HEK293 (cell line): Measurements from ENCODE around the gene IFIH1.
A peak's percentile ranks its signal among the peaks of the same experiment; 100 is the strongest.

Experiments used
- GLIS1 ChIP-seq: fragments of 450-650 bp; formaldehyde crosslinking; IDR thresholded peaks from 2 replicates; pipeline ENCODE4 v1.5.1; 2016; ENCODE audit warnings: missing biosample characterization, missing genetic modification characterization
- GLIS2 ChIP-seq: fragments of 450-650 bp; formaldehyde crosslinking; IDR thresholded peaks from 2 replicates; pipeline ENCODE4 v1.5.1; 2016; ENCODE audit warnings: missing biosample characterization, missing genetic modification characterization
- IKZF3 ChIP-seq: fragments of 450-650 bp; IDR thresholded peaks from 2 replicates; pipeline ENCODE4 v1.5.0; 2018; ENCODE audit warnings: missing biosample characterization, mild to moderate bottlenecking, missing genetic modification characterization, moderate library complexity
- PRDM6 ChIP-seq: fragments of 450-650 bp; formaldehyde crosslinking; IDR thresholded peaks from 2 replicates; pipeline ENCODE4 v1.5.1; 2017; ENCODE audit warnings: missing biosample characterization, missing genetic modification characterization
- SCRT1 ChIP-seq: fragments of 450-650 bp; formaldehyde crosslinking; IDR thresholded peaks from 2 replicates; pipeline ENCODE4 v1.5.1; 2016; ENCODE audit warnings: missing biosample characterization, missing genetic modification characterization, borderline replicate concordance
- TRIM28 ChIP-seq: IDR thresholded peaks from 2 replicates; pipeline ENCODE4 v1.6.1; 2011; ENCODE audit warnings: low read length, control low read depth, borderline replicate concordance
- ZBTB48 ChIP-seq: fragments of 450-650 bp; formaldehyde crosslinking; IDR thresholded peaks from 2 replicates; pipeline ENCODE4 v1.5.1; 2016; ENCODE audit warnings: missing biosample characterization, missing genetic modification characterization
- ZBTB8A ChIP-seq: fragments of 450-650 bp; formaldehyde crosslinking; IDR thresholded peaks from 2 replicates; pipeline ENCODE4 v1.5.1; 2016; ENCODE audit warnings: missing biosample characterization, missing genetic modification characterization
- ZEB2 ChIP-seq: fragments of 450-650 bp; formaldehyde crosslinking; IDR thresholded peaks from 2 replicates; pipeline ENCODE4 v1.5.1; 2016; ENCODE audit warnings: missing biosample characterization, missing genetic modification characterization
- ZFP3 ChIP-seq: fragments of 450-650 bp; formaldehyde crosslinking; IDR thresholded peaks from 2 replicates; pipeline ENCODE4 v1.5.1; 2016; ENCODE audit warnings: low read depth, missing biosample characterization, missing genetic modification characterization
- ZNF121 ChIP-seq: fragments of 450-650 bp; formaldehyde crosslinking; IDR thresholded peaks from 2 replicates; pipeline ENCODE4 v1.5.1; 2016; ENCODE audit warnings: missing biosample characterization, missing genetic modification characterization
- ZNF133 ChIP-seq: fragments of 450-650 bp; formaldehyde crosslinking; IDR thresholded peaks from 2 replicates; pipeline ENCODE4 v1.5.1; 2016; ENCODE audit warnings: missing biosample characterization, missing genetic modification characterization
- ZNF169 ChIP-seq: fragments of 450-650 bp; formaldehyde crosslinking; IDR thresholded peaks from 2 replicates; pipeline ENCODE4 v1.5.1; 2016; ENCODE audit warnings: missing biosample characterization, missing genetic modification characterization
- ZNF211 ChIP-seq: fragments of 450-650 bp; formaldehyde crosslinking; IDR thresholded peaks from 2 replicates; pipeline ENCODE4 v1.5.1; 2016; ENCODE audit warnings: low read depth, missing biosample characterization, missing genetic modification characterization
- ZNF223 ChIP-seq: fragments of 450-650 bp; formaldehyde crosslinking; IDR thresholded peaks from 2 replicates; pipeline ENCODE4 v1.5.1; 2016; ENCODE audit warnings: missing biosample characterization, missing genetic modification characterization
- ZNF23 ChIP-seq: fragments of 450-650 bp; formaldehyde crosslinking; IDR thresholded peaks from 2 replicates; pipeline ENCODE4 v1.5.1; 2016; ENCODE audit warnings: missing biosample characterization, missing genetic modification characterization, borderline replicate concordance
- ZNF266 ChIP-seq: fragments of 450-650 bp; formaldehyde crosslinking; IDR thresholded peaks from 2 replicates; pipeline ENCODE4 v1.5.1; 2016; ENCODE audit warnings: missing biosample characterization, missing genetic modification characterization, low read depth
- ZNF302 ChIP-seq: fragments of 450-650 bp; formaldehyde crosslinking; IDR thresholded peaks from 2 replicates; pipeline ENCODE4 v1.5.1; 2016; ENCODE audit warnings: missing biosample characterization, missing genetic modification characterization, low read depth
- ZNF324 ChIP-seq: fragments of 450-650 bp; formaldehyde crosslinking; IDR thresholded peaks from 2 replicates; pipeline ENCODE4 v1.5.1; 2016; ENCODE audit warnings: missing biosample characterization, missing genetic modification characterization
- ZNF335 ChIP-seq: fragments of 450-650 bp; formaldehyde crosslinking; conservative IDR thresholded peaks from 2 replicates; pipeline ENCODE4 v1.5.1; 2016; ENCODE audit warnings: missing biosample characterization, missing genetic modification characterization
- ZNF350 ChIP-seq: fragments of 450-650 bp; formaldehyde crosslinking; IDR thresholded peaks from 2 replicates; pipeline ENCODE4 v1.5.0; 2017; ENCODE audit warnings: missing biosample characterization, mild to moderate bottlenecking, missing genetic modification characterization
- ZNF416 ChIP-seq: fragments of 450-650 bp; formaldehyde crosslinking; IDR thresholded peaks from 2 replicates; pipeline ENCODE4 v1.5.1; 2016; ENCODE audit warnings: missing biosample characterization, missing genetic modification characterization
- ZNF501 ChIP-seq: fragments of 450-650 bp; formaldehyde crosslinking; IDR thresholded peaks from 2 replicates; pipeline ENCODE4 v1.5.1; 2016; ENCODE audit warnings: missing biosample characterization, missing genetic modification characterization
- ZNF530 ChIP-seq: fragments of 450-650 bp; formaldehyde crosslinking; IDR thresholded peaks from 2 replicates; pipeline ENCODE4 v1.5.1; 2016; ENCODE audit warnings: low read depth, missing biosample characterization, missing genetic modification characterization
- ZNF549 ChIP-seq: fragments of 450-650 bp; IDR thresholded peaks from 2 replicates; pipeline ENCODE4 v1.5.1; 2018; ENCODE audit warnings: missing biosample characterization, missing genetic modification characterization, mild to moderate bottlenecking, inconsistent platforms, moderate library complexity
- ZNF610 ChIP-seq: fragments of 450-650 bp; formaldehyde crosslinking; IDR thresholded peaks from 2 replicates; pipeline ENCODE4 v1.5.1; 2016; ENCODE audit warnings: missing biosample characterization, missing genetic modification characterization, borderline replicate concordance
- ZNF623 ChIP-seq: fragments of 450-650 bp; formaldehyde crosslinking; IDR thresholded peaks from 2 replicates; pipeline ENCODE4 v1.5.1; 2016; ENCODE audit warnings: missing biosample characterization, missing genetic modification characterization
- ZNF664 ChIP-seq: fragments of 450-650 bp; formaldehyde crosslinking; IDR thresholded peaks from 2 replicates; pipeline ENCODE4 v1.5.1; 2016; ENCODE audit warnings: missing biosample characterization, missing genetic modification characterization
- ZNF843 ChIP-seq: fragments of 450-650 bp; formaldehyde crosslinking; IDR thresholded peaks from 2 replicates; pipeline ENCODE4 v1.5.1; 2016; ENCODE audit warnings: missing biosample characterization, missing genetic modification characterization
- TF ChIP-seq, protein P1 (sequence below): fragments of 450-650 bp; formaldehyde crosslinking; IDR thresholded peaks from 2 replicates; pipeline ENCODE4 v1.5.1; 2016; ENCODE audit warnings: missing biosample characterization, missing genetic modification characterization
- TF ChIP-seq, protein P2 (sequence below): fragments of 450-650 bp; formaldehyde crosslinking; IDR thresholded peaks from 2 replicates; pipeline ENCODE4 v1.5.1; 2017; ENCODE audit warnings: missing biosample characterization, missing genetic modification characterization
- TF ChIP-seq, protein P3 (sequence below): fragments of 450-650 bp; formaldehyde crosslinking; IDR thresholded peaks from 2 replicates; pipeline ENCODE4 v1.5.1; 2016; ENCODE audit warnings: missing biosample characterization, missing genetic modification characterization
- TF ChIP-seq, protein P4 (sequence below): fragments of 450-650 bp; formaldehyde crosslinking; IDR thresholded peaks from 2 replicates; pipeline ENCODE4 v1.5.1; 2016; ENCODE audit warnings: missing biosample characterization, missing genetic modification characterization

Gene IFIH1

DNA sequence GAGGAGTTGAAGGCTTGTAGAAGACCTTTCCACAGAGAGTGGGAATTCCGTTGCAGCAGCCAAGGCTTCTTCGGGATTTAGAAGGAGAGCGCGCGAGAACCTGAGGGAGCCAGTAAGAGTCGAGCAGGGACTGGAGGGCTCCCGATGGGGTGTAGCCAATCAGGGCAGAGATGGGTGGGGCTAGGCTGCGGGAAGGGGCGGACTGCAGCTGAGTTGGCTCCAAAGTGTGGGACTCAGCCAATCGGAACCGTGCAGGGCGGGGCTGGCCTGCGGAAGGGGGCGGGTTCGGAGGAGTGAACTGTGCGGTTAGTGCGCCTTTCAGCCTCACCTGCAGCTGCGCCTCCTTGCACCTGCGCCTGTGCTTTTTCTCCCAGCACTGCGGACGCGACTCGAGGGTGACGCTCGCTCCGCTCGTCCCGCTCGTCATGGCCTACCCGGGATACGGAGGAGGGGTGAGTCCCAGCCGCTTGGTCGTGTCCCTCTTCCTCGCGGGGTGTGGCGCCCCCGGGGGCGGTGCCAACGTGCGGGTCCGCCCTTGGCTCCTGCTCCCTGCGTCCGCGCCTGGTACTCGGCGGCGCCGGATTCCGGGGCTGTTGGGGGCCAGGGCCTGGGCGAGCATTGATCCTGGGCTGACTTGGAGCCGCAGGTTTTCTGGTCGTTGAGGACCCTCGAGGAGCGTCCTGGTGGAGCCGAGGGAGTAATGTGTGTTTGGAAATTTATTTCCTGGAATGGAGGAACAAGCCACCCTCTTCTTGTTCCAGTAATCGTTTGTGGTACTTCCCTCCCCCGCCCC is 25.5 kb upstream of the IFIH1 start, which contains the start of gene GCA (continued):
- TF ChIP-seq GLIS1 (tag by site-specific recombination) (peak; percentile 51), ZBTB48 (no peak), ZNF664 (tag by site-specific recombination) (no peak), PRDM6 (tag by site-specific recombination) (no peak), ZNF302 (tag by site-specific recombination) (no peak), ZNF169 (no peak), ZBTB8A (peak; percentile 87), ZNF350 (tag by site-specific recombination) (no peak), ZNF266 (tag by site-specific recombination) (no peak), SCRT1 (tag by site-specific recombination) (no peak), ZNF223 (tag by site-specific recombination) (no peak), ZNF843 (tag by site-specific recombination) (no peak), ZNF549 (tag by site-specific recombination) (no peak), ZNF416 (no peak), ZEB2 (tag by site-specific recombination) (peak; percentile 77; the same call in 1 of the 2 replicates), ZNF530 (tag by site-specific recombination) (no peak), ZNF501 (peak; percentile 23; the same call in 1 of the 2 replicates), ZNF121 (tag by site-specific recombination) (no peak), ZNF623 (tag by site-specific recombination) (no peak), IKZF3 (no peak), ZFP3 (tag by site-specific recombination) (no peak), TRIM28 (peak; percentile 13; the same call in 1 of the 2 replicates), ZNF211 (tag by site-specific recombination) (no peak), ZNF610 (tag by site-specific recombination) (peak; percentile 42; the same call in 1 of the 2 replicates), GLIS2 (tag by site-specific recombination) (peak; percentile 88), ZNF324 (tag by site-specific recombination) (no peak), ZNF133 (tag by site-specific recombination) (no peak), ZNF335 (tag by site-specific recombination) (peak; percentile 66), ZNF23 (tag by site-specific recombination) (no peak)
- TF ChIP-seq, protein P1, sequence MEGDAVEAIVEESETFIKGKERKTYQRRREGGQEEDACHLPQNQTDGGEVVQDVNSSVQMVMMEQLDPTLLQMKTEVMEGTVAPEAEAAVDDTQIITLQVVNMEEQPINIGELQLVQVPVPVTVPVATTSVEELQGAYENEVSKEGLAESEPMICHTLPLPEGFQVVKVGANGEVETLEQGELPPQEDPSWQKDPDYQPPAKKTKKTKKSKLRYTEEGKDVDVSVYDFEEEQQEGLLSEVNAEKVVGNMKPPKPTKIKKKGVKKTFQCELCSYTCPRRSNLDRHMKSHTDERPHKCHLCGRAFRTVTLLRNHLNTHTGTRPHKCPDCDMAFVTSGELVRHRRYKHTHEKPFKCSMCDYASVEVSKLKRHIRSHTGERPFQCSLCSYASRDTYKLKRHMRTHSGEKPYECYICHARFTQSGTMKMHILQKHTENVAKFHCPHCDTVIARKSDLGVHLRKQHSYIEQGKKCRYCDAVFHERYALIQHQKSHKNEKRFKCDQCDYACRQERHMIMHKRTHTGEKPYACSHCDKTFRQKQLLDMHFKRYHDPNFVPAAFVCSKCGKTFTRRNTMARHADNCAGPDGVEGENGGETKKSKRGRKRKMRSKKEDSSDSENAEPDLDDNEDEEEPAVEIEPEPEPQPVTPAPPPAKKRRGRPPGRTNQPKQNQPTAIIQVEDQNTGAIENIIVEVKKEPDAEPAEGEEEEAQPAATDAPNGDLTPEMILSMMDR (tag by site-specific recombination) = peak; percentile 67
- TF ChIP-seq, protein P2, sequence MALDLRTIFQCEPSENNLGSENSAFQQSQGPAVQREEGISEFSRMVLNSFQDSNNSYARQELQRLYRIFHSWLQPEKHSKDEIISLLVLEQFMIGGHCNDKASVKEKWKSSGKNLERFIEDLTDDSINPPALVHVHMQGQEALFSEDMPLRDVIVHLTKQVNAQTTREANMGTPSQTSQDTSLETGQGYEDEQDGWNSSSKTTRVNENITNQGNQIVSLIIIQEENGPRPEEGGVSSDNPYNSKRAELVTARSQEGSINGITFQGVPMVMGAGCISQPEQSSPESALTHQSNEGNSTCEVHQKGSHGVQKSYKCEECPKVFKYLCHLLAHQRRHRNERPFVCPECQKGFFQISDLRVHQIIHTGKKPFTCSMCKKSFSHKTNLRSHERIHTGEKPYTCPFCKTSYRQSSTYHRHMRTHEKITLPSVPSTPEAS (tag by site-specific recombination) = no peak
- TF ChIP-seq, protein P3, sequence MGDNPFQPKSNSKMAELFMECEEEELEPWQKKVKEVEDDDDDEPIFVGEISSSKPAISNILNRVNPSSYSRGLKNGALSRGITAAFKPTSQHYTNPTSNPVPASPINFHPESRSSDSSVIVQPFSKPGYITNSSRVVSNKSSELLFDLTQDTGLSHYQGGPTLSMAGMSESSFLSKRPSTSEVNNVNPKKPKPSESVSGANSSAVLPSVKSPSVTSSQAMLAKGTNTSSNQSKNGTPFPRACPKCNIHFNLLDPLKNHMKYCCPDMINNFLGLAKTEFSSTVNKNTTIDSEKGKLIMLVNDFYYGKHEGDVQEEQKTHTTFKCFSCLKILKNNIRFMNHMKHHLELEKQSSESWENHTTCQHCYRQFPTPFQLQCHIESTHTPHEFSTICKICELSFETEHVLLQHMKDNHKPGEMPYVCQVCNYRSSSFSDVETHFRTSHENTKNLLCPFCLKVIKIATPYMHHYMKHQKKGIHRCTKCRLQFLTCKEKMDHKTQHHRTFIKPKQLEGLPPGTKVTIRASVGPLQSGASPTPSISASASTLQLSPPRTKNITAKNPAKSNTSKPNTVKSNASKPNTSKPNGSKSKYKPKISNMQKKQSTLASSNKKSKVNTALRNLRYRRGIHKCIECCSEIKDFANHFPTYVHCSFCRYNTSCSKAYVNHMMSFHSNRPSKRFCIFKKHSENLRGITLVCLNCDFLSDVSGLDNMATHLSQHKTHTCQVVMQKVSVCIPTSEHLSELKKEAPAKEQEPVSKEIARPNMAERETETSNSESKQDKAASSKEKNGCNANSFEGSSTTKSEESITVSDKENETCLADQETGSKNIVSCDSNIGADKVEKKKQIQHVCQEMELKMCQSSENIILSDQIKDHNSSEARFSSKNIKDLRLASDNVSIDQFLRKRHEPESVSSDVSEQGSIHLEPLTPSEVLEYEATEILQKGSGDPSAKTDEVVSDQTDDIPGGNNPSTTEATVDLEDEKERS = no peak
- TF ChIP-seq, protein P4, sequence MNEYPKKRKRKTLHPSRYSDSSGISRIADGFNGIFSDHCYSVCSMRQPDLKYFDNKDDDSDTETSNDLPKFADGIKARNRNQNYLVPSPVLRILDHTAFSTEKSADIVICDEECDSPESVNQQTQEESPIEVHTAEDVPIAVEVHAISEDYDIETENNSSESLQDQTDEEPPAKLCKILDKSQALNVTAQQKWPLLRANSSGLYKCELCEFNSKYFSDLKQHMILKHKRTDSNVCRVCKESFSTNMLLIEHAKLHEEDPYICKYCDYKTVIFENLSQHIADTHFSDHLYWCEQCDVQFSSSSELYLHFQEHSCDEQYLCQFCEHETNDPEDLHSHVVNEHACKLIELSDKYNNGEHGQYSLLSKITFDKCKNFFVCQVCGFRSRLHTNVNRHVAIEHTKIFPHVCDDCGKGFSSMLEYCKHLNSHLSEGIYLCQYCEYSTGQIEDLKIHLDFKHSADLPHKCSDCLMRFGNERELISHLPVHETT (tag by site-specific recombination) = no peak
